HAP-1 (cell line): ENCODE measurements around the gene CPS1.
A peak's percentile ranks its signal among the peaks of the same experiment; 100 is the strongest.

Experiments used
- DNase-seq, 2 experiments: peaks; one replicate each; pipeline ENCODE4 v3.0.0-alpha.2; 2016 to 2020; ENCODE audit warnings: low spot score in 2 of 2
- H3K27me3 ChIP-seq: fragments of 250-450 bp; sonication (Bioruptor Pico); 2 replicates; pipeline ENCODE4 v1.5.1; 2020; ENCODE audit warnings: low read depth, mild to moderate bottlenecking, moderate library complexity
- H3K36me3 ChIP-seq: fragments of 250-450 bp; sonication (Bioruptor Pico); replicated peaks from 2 replicates; pipeline ENCODE4 v1.5.1; 2020; ENCODE audit warnings: mild to moderate bottlenecking
- H3K4me1 ChIP-seq: fragments of 250-450 bp; sonication (Bioruptor Pico); 2 replicates; pipeline ENCODE4 v1.5.1; 2020; ENCODE audit warnings: mild to moderate bottlenecking
- H3K4me3 ChIP-seq: fragments of 250-450 bp; sonication (Bioruptor Pico); 2 replicates; pipeline ENCODE4 v1.5.1; 2020; ENCODE audit warnings: mild to moderate bottlenecking, moderate library complexity
- H3K9me3 ChIP-seq: fragments of 250-450 bp; sonication (Bioruptor Pico); 2 replicates; pipeline ENCODE4 v1.5.1; 2020; ENCODE audit warnings: mild to moderate bottlenecking, moderate library complexity
- in situ Hi-C: fragments of 300-500 bp; cut with MboI; formaldehyde crosslinking; loops from 3 replicates; pipeline ENCODE4 v1.14.3; 2020; ENCODE audit warnings: low sequenced_read_pairs, inconsistent platforms, mixed read lengths

Gene CPS1

DNA sequence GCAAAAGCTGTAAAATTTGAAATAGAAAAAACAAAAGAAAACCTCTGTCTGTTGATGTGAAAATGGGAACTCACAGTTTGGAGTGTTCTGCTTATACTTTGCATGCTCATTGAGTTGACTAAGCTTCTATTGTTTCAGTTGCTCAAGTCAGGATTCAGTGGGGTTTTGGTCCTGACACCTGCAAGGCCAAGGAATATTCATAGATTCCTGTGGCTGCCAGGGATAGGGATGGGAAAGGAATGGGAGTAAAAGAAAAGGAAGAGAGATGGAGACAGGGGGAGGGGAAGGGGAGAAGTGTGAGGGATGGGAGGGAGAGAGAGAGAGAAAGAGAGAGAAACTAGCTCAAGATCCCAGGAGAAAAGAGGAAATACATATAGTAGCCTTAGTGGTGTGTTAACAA is 1.3 kb downstream of the CPS1 start:
- no peaks in the 10 kb centered on the region for H3K36me3 ChIP-seq
- in situ Hi-C loops = no loop called here
- H3K9me3 ChIP-seq = no peaks in the 10 kb centered on the region
- H3K27me3 ChIP-seq = peaks cover 5% of the 10 kb centered on the region; the same call in 1 of the 2 replicates
- no peak overlapping the region for H3K4me3 ChIP-seq
- H3K4me1 ChIP-seq = peaks cover 3% of the 10 kb centered on the region
- DNase-seq = no peak

DNA sequence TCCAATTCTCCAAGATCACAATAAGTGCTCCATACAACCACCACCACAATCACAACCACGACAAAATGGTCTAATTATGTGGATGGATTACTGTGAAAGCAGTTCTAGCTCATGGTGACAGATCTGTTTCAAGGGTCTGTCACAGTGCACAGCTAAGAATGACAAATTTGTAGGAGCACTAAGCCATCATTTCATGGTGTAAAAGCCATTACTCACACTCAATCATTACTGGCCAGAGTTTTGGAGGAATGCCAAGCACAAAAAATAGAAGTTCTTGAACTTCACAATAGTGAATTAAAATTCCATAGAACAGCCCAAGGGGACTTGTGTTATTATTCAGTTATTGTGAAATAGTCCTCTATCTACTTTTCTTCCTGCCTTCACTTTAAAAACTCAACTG is 2.3 kb downstream of the CPS1 start:
- Histone ChIP-seq H3K4me1 (peaks cover 3% of the 10 kb centered on the region), H3K9me3 (no peaks in the 10 kb centered on the region), H3K36me3 (no peaks in the 10 kb centered on the region), H3K27me3 (peaks cover 5% of the 10 kb centered on the region; the same call in 1 of the 2 replicates), H3K4me3 (no peak overlapping the region)
- in situ Hi-C loops = no loop called here
- DNase-seq = peak; percentile 44 to 75

DNA sequence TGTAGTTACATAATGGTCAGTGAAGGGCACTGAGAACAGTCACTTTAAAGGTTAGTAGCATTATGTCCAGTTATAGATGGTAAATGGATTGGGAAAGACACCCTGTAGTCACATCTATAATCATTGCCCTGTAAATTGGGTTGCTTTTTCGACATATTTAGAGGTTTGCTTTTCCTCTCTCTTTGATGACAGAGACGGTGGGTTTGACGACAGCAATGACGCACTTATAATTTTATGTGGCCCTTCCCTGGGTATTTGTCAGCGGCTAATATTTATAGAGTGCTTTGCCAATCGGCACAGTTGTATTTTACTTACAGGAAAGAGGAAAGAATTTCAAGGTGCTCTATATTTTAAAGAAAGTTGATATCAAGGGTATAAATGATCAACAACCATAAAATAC is 2.8 kb downstream of the CPS1 start:
- Histone ChIP-seq H3K27me3 (peaks cover 5% of the 10 kb centered on the region; the same call in 1 of the 2 replicates), H3K36me3 (no peaks in the 10 kb centered on the region), H3K4me3 (no peak overlapping the region), H3K4me1 (peaks cover 3% of the 10 kb centered on the region), H3K9me3 (no peaks in the 10 kb centered on the region)
- no peak for DNase-seq
- in situ Hi-C loops = no loop called here

DNA sequence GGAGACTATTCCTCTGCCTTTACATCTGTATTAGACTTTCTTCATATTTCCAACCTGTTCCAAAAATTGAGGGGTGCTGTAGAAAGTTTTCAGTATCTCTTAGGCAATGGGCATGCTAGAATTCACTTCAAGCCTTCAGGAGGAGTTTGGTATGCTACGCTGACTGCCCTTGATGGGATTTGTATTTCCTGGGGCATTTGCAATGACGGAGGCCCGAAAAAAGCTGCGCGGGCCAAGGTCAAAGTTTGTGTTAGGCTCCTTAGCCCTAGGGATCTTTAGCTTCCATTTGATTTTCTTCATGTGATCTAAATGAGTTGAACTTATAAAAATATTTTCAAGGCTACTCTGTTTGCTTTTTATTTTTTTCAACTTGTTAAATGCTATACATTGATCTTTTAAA is 5.1 kb downstream of the CPS1 start:
- no peaks in the 10 kb centered on the region for H3K36me3 ChIP-seq
- no peaks in the 10 kb centered on the region for H3K9me3 ChIP-seq
- H3K4me3 ChIP-seq = no peak overlapping the region
- in situ Hi-C loops = no loop called here
- DNase-seq = no peak
- peaks cover 3% of the 10 kb centered on the region for H3K4me1 ChIP-seq
- H3K27me3 ChIP-seq = no peaks in the 10 kb centered on the region; the same call in 1 of the 2 replicates

DNA sequence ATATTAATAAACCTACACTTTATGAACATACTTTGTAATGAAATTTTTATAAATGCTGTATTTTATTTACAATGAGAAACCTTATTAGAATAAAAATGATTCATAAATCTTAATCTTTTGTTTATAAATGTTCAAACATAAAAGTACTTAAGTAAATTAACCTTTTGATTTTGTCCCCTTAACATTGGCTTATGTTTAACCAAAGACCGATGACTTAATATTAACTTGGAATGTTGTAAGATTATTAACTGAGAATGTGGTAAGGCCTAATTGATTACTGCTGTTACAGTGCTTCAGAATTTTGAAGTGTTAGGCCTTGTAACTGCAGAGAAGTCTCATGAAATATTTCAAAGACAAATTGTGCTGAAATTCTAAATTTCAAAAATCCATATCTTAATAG is 5.7 kb downstream of the CPS1 start:
- in situ Hi-C loops = no loop called here

DNA sequence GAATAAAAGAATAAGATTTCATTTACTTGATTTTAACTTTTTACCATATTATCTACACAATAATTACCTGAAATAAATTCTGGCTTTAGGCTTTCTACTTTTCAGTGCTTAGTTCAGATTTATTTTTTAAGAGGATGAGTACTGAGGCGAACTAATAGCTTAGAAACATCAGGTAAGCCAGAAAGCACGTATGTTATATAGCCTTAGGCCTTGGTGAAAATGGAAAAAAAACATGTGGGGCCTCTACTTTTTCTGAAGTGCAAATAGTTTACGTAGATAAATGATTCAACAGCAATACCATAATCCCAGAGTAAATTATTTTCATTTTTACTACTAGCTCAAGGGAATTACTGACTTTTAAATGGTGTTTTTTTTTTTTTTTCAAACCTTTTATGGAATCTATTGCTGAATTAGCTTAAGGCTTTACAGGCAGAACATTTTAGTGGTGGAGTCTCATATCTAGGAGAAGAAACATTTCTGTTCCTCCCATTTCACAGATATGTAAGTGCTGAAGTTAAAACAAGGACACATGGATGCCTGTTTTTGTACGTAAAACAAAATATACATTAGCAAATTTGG is 6.2 kb downstream of the CPS1 start:
- Histone ChIP-seq H3K36me3 (no peaks in the 10 kb centered on the region), H3K27me3 (peaks cover 1% of the 10 kb centered on the region; the same call in 1 of the 2 replicates), H3K4me1 (peaks cover 3% of the 10 kb centered on the region), H3K4me3 (no peak overlapping the region), H3K9me3 (no peaks in the 10 kb centered on the region)
- in situ Hi-C loops = no loop called here
- no peak for DNase-seq

More for the DNA sequence above, 5.7 kb downstream of the CPS1 start:
- no peaks in the 10 kb centered on the region for H3K36me3 ChIP-seq
- no peak overlapping the region for H3K4me3 ChIP-seq
- no peak for DNase-seq
- peaks cover 3% of the 10 kb centered on the region for H3K4me1 ChIP-seq
- no peaks in the 10 kb centered on the region for H3K9me3 ChIP-seq
- no peaks in the 10 kb centered on the region; the same call in 1 of the 2 replicates for H3K27me3 ChIP-seq

DNA sequence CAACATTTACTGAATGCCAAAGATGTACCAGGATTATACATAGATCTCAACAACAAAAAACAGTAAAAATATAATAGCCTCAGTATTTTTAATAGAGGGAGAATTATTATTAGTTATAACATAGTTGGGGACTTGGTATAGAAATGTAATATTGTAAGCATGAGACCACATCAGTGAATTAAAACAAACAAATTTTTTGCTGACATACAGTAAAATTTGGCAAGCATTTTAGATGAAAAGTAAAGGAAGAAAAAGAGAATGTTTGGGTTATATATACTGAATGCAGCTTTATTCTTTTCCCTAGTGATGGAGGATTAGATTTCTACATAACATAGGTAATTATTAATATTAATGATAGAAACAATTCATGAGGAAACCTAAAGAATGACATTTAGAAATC is 10.9 kb downstream of the CPS1 start:
- no peaks in the 10 kb centered on the region for H3K9me3 ChIP-seq

DNA sequence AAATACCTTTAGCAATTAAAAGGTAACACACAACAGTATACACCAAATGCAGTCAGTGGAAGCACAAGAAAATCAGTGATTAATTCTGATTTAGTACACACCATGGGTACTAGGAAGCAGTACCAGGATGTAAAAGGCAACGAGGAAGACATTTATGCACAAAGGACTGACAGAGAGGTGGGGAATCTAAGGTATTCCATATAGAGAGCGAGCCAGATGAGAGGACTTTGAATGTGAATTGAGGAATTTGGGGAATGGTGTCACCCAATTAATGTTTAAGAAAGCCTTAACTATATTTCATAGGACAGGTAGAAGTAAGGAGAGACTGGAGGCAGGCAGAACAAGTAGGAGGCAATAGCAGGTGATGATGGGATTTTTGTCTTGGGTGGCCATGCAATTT is 11.7 kb downstream of the CPS1 start:
- Histone ChIP-seq H3K27me3 (peaks cover 14% of the 10 kb centered on the region), H3K4me3 (no peak overlapping the region), H3K4me1 (no peaks in the 10 kb centered on the region), H3K9me3 (no peaks in the 10 kb centered on the region), H3K36me3 (no peaks in the 10 kb centered on the region)
- in situ Hi-C loops = no loop called here
- DNase-seq = no peak

More for the DNA sequence above, 10.9 kb downstream of the CPS1 start:
- Histone ChIP-seq H3K4me3 (no peak overlapping the region), H3K4me1 (no peaks in the 10 kb centered on the region), H3K36me3 (no peaks in the 10 kb centered on the region), H3K27me3 (peaks cover 8% of the 10 kb centered on the region; the same call in 1 of the 2 replicates)
- DNase-seq = no peak
- in situ Hi-C loops = no loop called here

DNA sequence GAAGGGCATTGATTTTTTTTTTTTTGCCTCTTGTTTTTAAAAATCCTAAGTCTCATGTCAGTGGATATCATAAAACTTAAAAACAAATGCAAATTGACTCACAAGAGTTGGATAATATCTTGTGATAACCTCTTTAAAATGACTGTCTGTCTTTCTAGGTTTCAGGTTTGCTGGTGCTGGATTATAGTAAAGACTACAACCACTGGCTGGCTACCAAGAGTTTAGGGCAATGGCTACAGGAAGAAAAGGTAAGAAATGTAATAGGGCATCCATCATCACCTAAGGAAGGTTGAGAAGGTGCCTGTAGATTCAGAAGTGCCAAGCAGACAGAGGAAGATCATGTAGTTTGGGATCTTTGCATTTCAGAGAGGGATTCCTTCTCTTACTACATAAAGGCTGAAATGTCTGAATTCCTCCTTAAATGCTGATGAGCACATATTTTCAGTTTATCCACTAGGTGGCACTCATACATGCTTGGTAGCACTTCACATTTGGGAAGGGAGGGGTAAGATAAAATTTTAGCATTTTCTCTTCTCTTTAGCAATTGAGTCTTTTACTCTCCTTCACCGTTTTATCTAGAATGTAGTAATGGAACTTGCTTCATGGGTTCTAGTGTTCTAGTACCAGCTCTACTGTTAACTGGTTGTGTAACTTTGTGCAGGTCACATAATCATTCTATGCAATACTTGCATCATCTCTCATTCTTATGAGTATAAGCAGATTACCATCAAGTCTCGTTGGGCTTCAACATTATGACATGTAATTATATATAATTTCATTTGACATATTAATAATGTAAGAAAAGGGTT is 21.1 kb downstream of the CPS1 start:
- peak in 1 of 2 experiments; percentile 74 for DNase-seq
- no peaks in the 10 kb centered on the region for H3K36me3 ChIP-seq
- in situ Hi-C loops = no loop called here

DNA sequence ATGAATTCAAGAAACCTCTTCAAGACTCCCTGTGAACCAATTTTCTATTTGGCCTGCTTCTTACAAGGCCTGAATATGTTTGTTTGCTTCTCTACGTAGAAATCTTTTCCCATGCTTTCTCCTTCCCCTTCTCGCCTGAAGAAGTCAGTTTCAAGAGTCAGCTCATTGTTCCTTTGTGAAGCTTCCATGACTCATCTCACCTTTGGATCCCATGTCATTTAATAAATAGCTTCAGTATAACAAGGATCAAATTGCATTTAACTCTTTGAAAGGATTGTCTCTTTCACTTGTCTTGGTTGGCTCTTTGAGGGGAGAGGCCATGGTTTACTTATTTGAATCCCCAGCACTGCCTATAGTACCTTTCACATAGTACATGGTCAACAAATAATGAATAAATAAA is 28.4 kb downstream of the CPS1 start:
- H3K9me3 ChIP-seq = no peaks in the 10 kb centered on the region
- H3K4me3 ChIP-seq = no peak overlapping the region
- no peaks in the 10 kb centered on the region for H3K4me1 ChIP-seq
- H3K27me3 ChIP-seq = no peaks in the 10 kb centered on the region
- DNase-seq = peak in 1 of 2 experiments; percentile 24
- in situ Hi-C loops = no loop called here
- H3K36me3 ChIP-seq = no peaks in the 10 kb centered on the region

More for the DNA sequence above, 21.1 kb downstream of the CPS1 start:
- Histone ChIP-seq H3K27me3 (peaks cover 5% of the 10 kb centered on the region), H3K9me3 (no peaks in the 10 kb centered on the region), H3K4me3 (no peak overlapping the region), H3K4me1 (peaks cover 2% of the 10 kb centered on the region; the same call in 1 of the 2 replicates)

DNA sequence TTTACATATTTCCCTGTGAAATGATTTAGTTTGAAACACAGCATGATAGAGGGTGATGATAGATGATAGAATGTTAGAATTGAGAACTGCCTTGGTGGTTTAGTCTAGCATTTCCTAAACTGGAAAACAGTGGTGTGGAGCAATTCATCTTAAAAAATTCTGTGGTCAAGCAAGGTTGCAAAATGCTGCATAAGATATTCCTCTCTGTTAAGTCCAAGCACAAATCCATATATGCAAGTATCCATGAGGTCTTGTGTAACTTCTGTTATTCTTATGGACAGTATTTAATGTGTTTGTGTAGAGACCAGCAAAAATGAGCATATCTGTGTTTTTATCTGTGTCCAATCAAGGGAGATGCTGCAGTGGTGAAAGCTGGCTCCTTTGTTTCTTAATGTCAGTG is 30.0 kb downstream of the CPS1 start:
- Histone ChIP-seq H3K9me3 (no peaks in the 10 kb centered on the region), H3K4me3 (no peak overlapping the region), H3K36me3 (no peaks in the 10 kb centered on the region), H3K4me1 (peaks cover 3% of the 10 kb centered on the region; the same call in 1 of the 2 replicates), H3K27me3 (no peaks in the 10 kb centered on the region)
- no peak for DNase-seq
- in situ Hi-C loops = no loop called here

DNA sequence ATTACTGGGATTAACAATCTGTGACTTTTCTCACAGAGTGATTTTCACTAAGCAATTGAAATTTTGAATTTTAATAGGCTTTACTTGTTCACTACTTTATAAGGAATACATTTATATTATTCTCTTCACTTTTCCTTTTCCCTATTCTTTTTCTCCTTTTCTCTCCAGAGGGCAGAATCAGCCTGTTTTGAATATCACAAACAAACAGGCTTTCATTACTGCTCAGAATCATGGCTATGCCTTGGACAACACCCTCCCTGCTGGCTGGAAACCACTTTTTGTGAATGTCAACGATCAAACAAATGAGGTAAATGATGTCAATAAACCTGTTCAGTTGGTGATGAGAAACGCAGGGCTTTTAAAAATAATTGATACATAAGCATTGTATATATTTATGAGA is 35.3 kb downstream of the CPS1 start:
- peak in 1 of 2 experiments; percentile 12 for DNase-seq
- Histone ChIP-seq H3K9me3 (no peaks in the 10 kb centered on the region), H3K36me3 (no peaks in the 10 kb centered on the region), H3K4me3 (no peak overlapping the region), H3K4me1 (peaks cover 21% of the 10 kb centered on the region), H3K27me3 (no peaks in the 10 kb centered on the region)
- in situ Hi-C loops = no loop called here

DNA sequence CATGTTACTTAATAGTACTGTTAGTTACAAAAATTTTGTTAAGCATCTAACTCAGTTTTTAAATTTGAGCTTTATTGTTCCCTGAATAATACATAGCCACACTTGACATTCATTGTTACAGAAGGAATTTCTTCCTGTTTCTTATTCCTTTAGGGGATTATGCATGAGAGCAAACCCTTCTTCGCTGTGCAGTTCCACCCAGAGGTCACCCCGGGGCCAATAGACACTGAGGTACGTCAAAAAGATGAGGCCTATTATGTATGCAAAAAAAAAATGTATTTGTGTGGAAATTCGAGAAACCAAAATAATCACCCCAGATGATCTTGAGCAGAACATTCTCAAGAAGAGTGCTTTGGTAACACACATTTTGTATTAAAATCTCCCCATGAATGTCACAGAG is 36.3 kb downstream of the CPS1 start:
- no peak overlapping the region for H3K4me3 ChIP-seq
- peaks cover 21% of the 10 kb centered on the region for H3K4me1 ChIP-seq
- H3K27me3 ChIP-seq = no peaks in the 10 kb centered on the region
- peak; percentile 82 to 91 for DNase-seq
- H3K36me3 ChIP-seq = no peaks in the 10 kb centered on the region
- in situ Hi-C loops = no loop called here
- no peaks in the 10 kb centered on the region for H3K9me3 ChIP-seq

DNA sequence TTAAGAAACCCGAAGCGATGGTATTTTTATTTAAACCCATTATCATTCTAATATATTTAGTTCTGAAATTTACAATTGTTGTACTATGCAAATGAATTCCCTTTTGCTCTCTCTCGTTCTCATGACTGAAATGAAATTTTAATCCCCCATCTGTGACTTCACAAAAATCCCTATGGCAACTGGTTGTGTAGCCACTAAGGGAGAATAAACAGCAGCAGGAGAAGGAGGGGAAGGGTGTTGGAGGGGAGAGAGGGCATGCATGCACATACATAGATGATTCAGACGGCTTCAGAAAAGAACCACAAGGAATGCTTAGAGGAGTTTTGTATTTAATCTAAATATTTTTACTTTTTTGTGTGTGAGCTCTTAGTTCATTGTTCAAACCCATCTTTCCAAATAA is 36.8 kb downstream of the CPS1 start:
- Histone ChIP-seq H3K4me3 (no peak overlapping the region), H3K4me1 (peaks cover 21% of the 10 kb centered on the region), H3K9me3 (no peaks in the 10 kb centered on the region), H3K36me3 (no peaks in the 10 kb centered on the region), H3K27me3 (no peaks in the 10 kb centered on the region)
- in situ Hi-C loops = no loop called here
- peak; percentile 75 to 93 for DNase-seq
